Activated CD8-positive, alpha-beta memory T cell treated with anti-CD3 and anti-CD28 coated beads for 48 hours (primary cell): ENCODE results near the gene SCYGR4.

Source experiments
- DNase-seq, 3 experiments: peaks; one replicate each; pipeline ENCODE4 v3.0.0-alpha.2; 2020; ENCODE audit warnings: low read depth in 2 of 3, low spot score in 2 of 3

Gene SCYGR4

GRCh38 chr2:227613272-227613660 lies 4.0 kb upstream of the SCYGR4 start:
- no peak for DNase-seq

- no peak for DNase-seq
These were observed 3.1 kb upstream of the SCYGR4 start for GRCh38 chr2:227614246-227614645.

- no peak for DNase-seq
These were observed 2.6 kb upstream of the SCYGR4 start, which contains the start of gene SCYGR3 for GRCh38 chr2:227614740-227615139. Gene SCYGR3, minus strand, starts transcription at chr2:227614840. Its CDS starts 0 bp downstream, at chr2:227614840.

DNA sequence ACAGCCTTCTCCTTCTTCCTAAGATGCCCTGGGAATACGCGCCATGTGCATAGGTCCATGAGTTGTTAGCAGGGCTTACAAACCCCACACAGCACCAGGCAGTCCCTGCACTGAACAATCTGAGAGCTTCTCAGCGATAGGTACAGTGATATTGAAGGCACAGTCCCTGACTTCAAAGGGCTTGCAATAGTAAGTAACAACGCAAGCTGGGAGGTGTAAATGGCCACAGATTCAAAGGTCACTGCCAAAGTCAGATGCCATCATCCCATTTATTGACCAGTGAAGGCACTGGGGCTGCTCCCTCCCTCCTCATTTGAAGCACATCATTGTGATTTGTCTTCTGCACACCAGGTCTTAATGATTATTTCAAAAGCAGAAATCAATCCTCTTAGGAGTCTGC lies 2.1 kb upstream of the SCYGR4 start:
- no peak for DNase-seq

DNA sequence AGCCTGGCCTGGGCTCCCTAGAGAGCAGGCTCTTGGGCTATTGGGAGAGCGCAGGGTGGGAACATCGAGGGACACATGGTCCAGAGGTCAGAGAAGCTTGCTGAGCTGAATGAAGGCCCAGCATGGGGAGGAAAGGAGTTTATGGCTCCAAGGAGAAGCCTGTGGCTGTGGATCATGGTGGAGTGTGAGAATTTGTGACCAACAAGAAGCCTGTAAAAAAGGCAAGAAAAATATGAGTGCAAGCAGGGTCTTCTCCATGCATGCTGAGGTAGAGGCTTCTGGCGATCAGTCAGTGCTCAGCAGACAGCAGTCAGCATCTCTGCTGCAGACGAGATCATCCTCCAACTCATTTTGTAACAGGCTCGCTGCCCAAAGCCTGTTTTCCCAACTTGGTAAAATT lies 1.4 kb upstream of the SCYGR4 start:
- no peak for DNase-seq

DNA sequence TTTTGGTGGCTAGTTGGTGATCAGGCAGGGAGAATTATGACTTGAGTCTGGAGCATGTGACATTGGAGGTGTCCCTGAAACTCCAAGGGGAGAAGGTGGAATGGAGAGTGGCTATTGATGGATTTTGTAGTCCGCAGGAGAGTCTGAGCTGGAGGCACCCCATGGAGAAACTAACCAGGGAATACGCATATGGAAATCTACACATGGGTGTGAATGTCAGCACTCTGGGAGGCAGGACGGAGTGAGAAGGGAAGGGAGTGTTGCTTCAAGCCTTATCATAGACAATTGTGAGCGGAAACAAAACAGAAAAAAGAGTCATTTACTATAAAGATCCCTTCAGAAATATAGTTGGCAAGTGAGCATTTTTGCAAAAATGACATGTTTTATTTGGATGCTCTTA lies 667 bp upstream of the SCYGR4 start:
- DNase-seq: no peak

- no peak for DNase-seq
These were observed 5.9 kb downstream of the SCYGR4 start for GRCh38 chr2:227623226-227623625.

DNA sequence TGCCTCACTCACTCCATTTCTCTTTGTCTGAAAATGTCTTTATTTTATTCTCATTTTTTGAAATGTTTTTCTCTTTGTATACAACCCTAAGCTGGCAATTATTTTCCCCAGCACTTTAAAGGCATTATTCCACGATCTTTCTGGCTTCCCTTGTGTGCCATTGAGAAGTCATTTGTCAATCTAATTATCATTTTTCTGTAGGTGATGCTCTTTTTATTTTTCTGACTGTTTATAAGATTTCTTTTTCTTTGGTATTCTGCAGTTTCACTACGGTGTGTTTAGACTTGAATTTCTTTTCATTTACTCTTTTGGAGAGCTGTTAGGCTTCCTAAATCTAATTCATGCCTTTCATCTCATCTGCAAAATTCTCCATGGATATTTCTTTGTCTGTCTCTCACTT lies 8.1 kb downstream of the SCYGR4 start:
- no peak for DNase-seq

- DNase-seq: no peak
These were observed 9.4 kb downstream of the SCYGR4 start for GRCh38 chr2:227626580-227627151.

DNA sequence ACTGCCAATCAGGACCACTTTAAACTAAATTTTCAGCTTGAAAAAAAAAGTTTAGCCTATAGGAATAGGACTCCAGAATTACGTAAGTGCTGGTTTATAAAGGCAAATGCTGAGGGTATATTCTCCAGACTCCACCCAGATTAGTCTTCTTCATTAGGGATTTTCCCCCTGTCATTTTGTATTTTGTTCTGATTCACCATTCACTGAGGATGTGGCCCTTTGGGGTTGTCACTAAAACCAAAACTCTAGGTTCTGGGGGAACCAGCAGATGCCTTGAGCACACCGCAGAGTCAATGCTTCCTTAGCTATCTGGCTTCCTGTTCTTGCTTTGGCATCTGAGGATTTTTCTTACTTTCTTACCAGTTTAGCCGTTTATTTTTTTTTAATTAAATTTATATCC lies 10.5 kb downstream of the SCYGR4 start:
- no peak for DNase-seq

- no peak for DNase-seq
These were observed 12.1 kb downstream of the SCYGR4 start for GRCh38 chr2:227629435-227629834.

- no peak for DNase-seq
These were observed 13.0 kb downstream of the SCYGR4 start for GRCh38 chr2:227630322-227630721.

- no peak for DNase-seq
These were observed 15.5 kb downstream of the SCYGR4 start for GRCh38 chr2:227632827-227633226.

DNA sequence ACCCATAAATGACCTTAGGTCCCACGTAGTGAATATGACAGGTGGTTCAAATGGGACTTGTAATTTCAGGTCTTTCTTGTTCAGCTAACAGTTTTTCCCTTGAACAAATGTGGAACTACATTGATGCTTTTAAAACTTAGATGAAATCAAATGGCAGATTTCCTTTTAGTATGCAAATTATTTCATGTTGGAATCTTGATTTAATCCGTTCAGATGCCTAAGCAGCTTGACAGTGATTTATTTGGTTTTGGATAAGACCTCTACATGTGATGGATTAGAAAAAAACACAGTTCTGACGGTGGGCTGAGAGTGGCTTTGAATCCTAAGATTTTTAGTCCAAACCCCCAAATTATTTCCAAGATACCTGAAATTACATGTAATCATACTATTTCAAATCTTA lies 16.9 kb downstream of the SCYGR4 start:
- DNase-seq: no peak

GRCh38 chr2:227642656-227643055 lies 25.4 kb downstream of the SCYGR4 start:
- DNase-seq: no peak

GRCh38 chr2:227643990-227644551 lies 26.8 kb downstream of the SCYGR4 start:
- no peak for DNase-seq

DNA sequence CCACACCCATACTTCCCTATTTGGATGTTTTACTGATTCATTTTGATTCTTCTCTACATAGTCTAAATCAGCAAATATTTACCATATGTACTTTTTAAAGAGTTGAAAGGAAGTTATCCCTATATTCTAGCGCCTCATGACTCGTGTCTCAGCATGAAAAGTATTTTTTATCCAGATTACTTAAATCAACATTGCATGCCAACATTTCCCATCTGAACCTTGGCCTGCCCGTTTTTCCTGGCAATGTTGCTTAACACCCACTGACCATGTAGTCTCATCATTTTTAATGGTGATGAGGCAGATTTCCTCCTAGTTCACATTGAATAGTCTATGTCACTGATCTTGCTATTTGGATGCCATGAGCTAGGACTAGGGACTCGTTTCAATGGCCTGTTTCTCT lies 36.1 kb downstream of the SCYGR4 start:
- DNase-seq: no peak

DNA sequence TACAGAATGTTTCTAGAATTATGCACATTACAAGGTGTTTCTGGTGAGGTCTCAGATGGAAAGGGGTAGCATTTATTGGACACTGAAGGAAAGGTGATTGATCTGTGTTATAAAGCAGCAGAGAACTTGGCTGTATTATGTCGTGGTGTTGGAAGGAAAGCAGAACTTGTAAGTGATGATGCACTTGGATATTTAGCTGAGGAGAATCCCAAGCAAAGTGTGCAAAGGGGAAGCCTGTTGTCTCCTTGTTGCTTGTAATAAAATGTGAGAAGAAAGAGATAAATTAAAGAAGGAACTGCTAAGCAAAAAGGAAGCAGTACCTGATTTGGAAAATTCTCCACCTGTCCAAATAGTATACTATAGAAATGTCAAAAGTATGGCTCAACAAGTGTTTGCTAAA lies 37.1 kb downstream of the SCYGR4 start:
- no peak for DNase-seq

- no peak for DNase-seq
These were observed 38.2 kb downstream of the SCYGR4 start for GRCh38 chr2:227655454-227655853.

GRCh38 chr2:227657199-227657845 lies 40.0 kb downstream of the SCYGR4 start:
- DNase-seq: no peak

DNA sequence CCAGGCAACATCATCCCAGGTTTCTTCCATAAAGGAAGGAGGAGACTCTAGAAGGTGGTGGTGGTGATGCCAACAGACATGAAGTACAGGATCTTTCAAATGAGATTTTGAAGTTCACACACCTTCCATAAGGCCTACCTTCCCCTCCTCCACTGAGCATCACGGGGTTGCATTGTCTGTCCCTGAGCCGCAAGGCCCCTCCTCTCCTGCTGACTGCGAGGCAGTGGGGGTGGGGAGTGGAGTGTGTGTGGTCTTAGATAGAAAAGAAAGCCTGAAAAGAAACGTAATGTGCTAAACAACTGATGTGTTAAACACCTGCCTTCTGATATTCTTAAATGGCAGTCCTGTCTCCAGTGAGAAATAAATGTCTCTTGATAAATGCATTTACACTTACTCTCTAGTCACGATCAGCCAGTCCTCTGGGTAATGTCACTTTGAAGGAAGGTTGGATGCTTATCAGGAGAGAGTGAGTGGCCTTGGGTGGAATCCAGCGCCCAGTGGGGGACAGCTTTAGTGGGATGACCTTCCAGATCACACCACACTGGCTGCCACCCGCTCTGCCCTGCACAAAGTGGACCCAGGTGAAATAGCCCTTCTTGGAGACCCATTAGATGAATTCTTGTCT lies 43.8 kb downstream of the SCYGR4 start:
- DNase-seq: no peak

DNA sequence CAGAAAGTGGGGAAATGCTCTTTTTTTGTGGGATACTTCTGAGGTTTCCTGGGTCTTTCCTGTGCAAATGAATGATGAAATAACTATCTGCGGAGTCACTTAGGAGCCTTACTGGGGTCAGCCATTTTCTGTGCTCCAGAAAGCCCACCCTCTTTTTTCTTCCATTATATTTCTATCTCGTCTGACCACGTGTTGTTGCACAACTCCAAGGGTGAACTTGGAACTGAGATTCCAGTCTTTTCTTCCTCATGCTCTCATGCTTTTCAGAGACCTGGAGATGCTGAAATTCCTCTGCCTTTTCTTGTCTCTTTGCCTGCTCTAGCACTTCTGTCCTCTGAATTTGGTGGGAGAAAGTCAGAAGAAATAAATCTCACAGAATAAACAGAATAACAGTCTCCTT lies 44.5 kb downstream of the SCYGR4 start:
- DNase-seq: no peak
